ENCODE measurements around the gene FCGR1A.
"Not testable (repeated sequence)": the region's sequence is repeated elsewhere in the genome, so short reads cannot be mapped to it uniquely, and the experiment has no call there.

DNA sequence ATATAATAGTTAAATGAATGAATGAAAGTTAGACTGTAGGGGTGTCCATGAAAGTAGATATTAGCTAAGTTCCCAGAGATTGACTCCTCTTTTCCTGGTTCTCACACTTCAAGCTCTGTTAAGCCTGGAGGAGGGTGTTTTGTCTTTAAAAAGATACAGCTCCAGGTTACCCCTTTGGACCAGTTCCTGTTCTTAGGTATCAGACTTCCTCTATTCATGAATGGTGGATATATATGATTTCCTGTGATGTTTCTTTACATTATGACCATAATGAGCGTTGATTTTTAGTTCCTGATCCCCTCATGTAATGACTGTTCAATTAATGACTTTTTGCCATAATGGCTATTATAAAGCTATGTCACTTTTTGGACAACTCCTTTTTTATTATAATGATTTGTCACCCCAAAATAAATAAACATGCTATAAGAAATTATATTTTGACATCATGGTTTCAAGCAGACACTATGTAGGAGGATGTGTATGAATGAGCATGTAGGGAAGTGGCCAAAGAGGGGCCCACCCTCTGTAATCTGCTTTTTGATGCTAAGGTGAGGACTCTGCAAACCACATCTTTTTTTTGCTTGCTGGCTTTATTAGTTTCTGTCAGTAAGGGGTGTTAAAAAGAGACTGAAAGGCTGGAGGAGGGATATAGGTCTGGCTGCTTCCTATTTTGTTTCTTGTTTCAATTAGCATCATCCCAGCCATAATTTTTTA lies 18.2 kb upstream of the FCGR1A start:
- TF ChIP-seq, protein P1, sequence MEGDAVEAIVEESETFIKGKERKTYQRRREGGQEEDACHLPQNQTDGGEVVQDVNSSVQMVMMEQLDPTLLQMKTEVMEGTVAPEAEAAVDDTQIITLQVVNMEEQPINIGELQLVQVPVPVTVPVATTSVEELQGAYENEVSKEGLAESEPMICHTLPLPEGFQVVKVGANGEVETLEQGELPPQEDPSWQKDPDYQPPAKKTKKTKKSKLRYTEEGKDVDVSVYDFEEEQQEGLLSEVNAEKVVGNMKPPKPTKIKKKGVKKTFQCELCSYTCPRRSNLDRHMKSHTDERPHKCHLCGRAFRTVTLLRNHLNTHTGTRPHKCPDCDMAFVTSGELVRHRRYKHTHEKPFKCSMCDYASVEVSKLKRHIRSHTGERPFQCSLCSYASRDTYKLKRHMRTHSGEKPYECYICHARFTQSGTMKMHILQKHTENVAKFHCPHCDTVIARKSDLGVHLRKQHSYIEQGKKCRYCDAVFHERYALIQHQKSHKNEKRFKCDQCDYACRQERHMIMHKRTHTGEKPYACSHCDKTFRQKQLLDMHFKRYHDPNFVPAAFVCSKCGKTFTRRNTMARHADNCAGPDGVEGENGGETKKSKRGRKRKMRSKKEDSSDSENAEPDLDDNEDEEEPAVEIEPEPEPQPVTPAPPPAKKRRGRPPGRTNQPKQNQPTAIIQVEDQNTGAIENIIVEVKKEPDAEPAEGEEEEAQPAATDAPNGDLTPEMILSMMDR (IDR thresholded peaks at IDR 0.05) = not testable (repeated sequence)
- TF ChIP-seq EZH2phosphoT487 (IDR thresholded peaks at IDR 0.05) = not testable (repeated sequence)
